Activated CD8-positive, alpha-beta T cell treated with anti-CD3 and anti-CD28 coated beads, Interleukin-2, amount 10 ng/mL, durations not matched to agents 7 days and 5 days (primary cell): ENCODE data around the gene AGBL4. TPM values are rescaled to one million over a fixed set of nuclear protein-coding genes. Genes with fewer than 3 reads are reported as not detected.

Experiments
- ATAC-seq: fragments of 150-1000 bp; cut with Tn5 transposase; one replicate; pipeline ENCODE4 v1.10.0; 2021; ENCODE audit warnings: moderate library complexity
- CTCF ChIA-PET: fragments of 350-600 bp; sonication (Branson Sonifier 250); formaldehyde crosslinking; loops from one replicate; lab custom pipeline; 2021; ENCODE audit warnings: antibody characterized with exemption; lab: Charles Lee
- POLR2A ChIA-PET: fragments of 350-600 bp; sonication (Branson Sonifier 250); formaldehyde crosslinking; loops from one replicate; lab custom pipeline; 2021; ENCODE audit warnings: antibody characterized with exemption; lab: Charles Lee
- DNase-seq: peaks from one replicate; pipeline ENCODE4 v3.0.0-alpha.2; 2020
- H3K27ac Mint-ChIP-seq: one replicate; pipeline ENCODE4 v1.8.0; 2021; ENCODE audit warnings: mild to moderate bottlenecking, mixed read lengths
- H3K27me3 Mint-ChIP-seq: one replicate; pipeline ENCODE4 v1.8.0; 2021; ENCODE audit warnings: low read depth, mixed read lengths
- H3K36me3 Mint-ChIP-seq: one replicate; pipeline ENCODE4 v1.8.0; 2021; ENCODE audit warnings: low read depth, mixed read lengths
- H3K4me1 Mint-ChIP-seq: one replicate; pipeline ENCODE4 v1.8.0; 2021; ENCODE audit warnings: low read depth, mixed read lengths
- H3K4me3 Mint-ChIP-seq: one replicate; pipeline ENCODE4 v1.8.0; 2021; ENCODE audit warnings: mild to moderate bottlenecking, mixed read lengths
- H3K9me3 Mint-ChIP-seq: one replicate; pipeline ENCODE4 v1.8.0; 2022; ENCODE audit warnings: mixed read lengths; ENCODE audit not compliant: insufficient read depth
- total RNA-seq, 2 experiments: library from RNA; stranded (reverse); gene quantifications; one replicate each; pipeline ENCODE4 v1.2.3, GENCODE V29; 2021

Gene AGBL4
- total RNA-seq, 2 experiments from 2014 or later: not detected

- Mint-ChIP-seq H3K4me1 (no peaks in the 10 kb centered on the region), H3K36me3 (no peaks in the 10 kb centered on the region), H3K4me3 (no peak overlapping the region), H3K27me3 (peaks cover 15% of the 10 kb centered on the region), H3K27ac (no peak overlapping the region), H3K9me3 (no peaks in the 10 kb centered on the region)
- CTCF ChIA-PET: no interaction called here
- DNase-seq: no peak
- no peak for ATAC-seq
- POLR2A ChIA-PET: no interaction called here
Measured at GRCh38 chr1:48561444-48561843, 1462.3 kb downstream of the AGBL4 start.

GRCh38 chr1:48560577-48560976 lies 1463.2 kb downstream of the AGBL4 start:
- Mint-ChIP-seq H3K27me3 (peaks cover 15% of the 10 kb centered on the region), H3K9me3 (no peaks in the 10 kb centered on the region), H3K4me3 (no peak overlapping the region), H3K27ac (no peak overlapping the region), H3K4me1 (no peaks in the 10 kb centered on the region), H3K36me3 (no peaks in the 10 kb centered on the region)
- ATAC-seq: no peak
- POLR2A ChIA-PET: no interaction called here
- CTCF ChIA-PET: no interaction called here
- DNase-seq: no peak

- no peak overlapping the region for H3K27ac Mint-ChIP-seq
- no peaks in the 10 kb centered on the region for H3K4me1 Mint-ChIP-seq
- H3K27me3 Mint-ChIP-seq: peaks cover 17% of the 10 kb centered on the region
- ATAC-seq: no peak
- ChIA-PET CTCF (no interaction called here), POLR2A (no interaction called here)
- H3K9me3 Mint-ChIP-seq: no peaks in the 10 kb centered on the region
- no peaks in the 10 kb centered on the region for H3K36me3 Mint-ChIP-seq
- no peak for DNase-seq
- H3K4me3 Mint-ChIP-seq: no peak overlapping the region
Measured at GRCh38 chr1:48560116-48560515, 1463.6 kb downstream of the AGBL4 start.

GRCh38 chr1:48558366-48558765 lies 1465.4 kb downstream of the AGBL4 start:
- Mint-ChIP-seq H3K27ac (no peak overlapping the region), H3K36me3 (no peaks in the 10 kb centered on the region), H3K27me3 (peaks cover 18% of the 10 kb centered on the region), H3K4me3 (no peak overlapping the region), H3K4me1 (no peaks in the 10 kb centered on the region), H3K9me3 (no peaks in the 10 kb centered on the region)
- no peak for ATAC-seq
- POLR2A ChIA-PET: no interaction called here
- no peak for DNase-seq
- CTCF ChIA-PET: no interaction called here

GRCh38 chr1:48556186-48556850 lies 1467.4 kb downstream of the AGBL4 start:
- ChIA-PET CTCF (interaction anchor here (0.7 kb wide), 1 partner anchor 19 kb away, joined by 3 read pairs; no protein-coding TSS in a partner anchor), POLR2A (no interaction called here)
- Mint-ChIP-seq H3K4me3 (no peak overlapping the region), H3K4me1 (no peaks in the 10 kb centered on the region), H3K9me3 (no peaks in the 10 kb centered on the region), H3K36me3 (no peaks in the 10 kb centered on the region), H3K27ac (no peak overlapping the region), H3K27me3 (peaks cover 13% of the 10 kb centered on the region)
- ATAC-seq: no peak
- DNase-seq: no peak

GRCh38 chr1:48555271-48555670 lies 1468.5 kb downstream of the AGBL4 start:
- ATAC-seq (no peak), DNase-seq (no peak)
- POLR2A ChIA-PET: no interaction called here
- Mint-ChIP-seq H3K27ac (no peak overlapping the region), H3K4me1 (no peaks in the 10 kb centered on the region), H3K4me3 (no peak overlapping the region), H3K27me3 (peaks cover 9% of the 10 kb centered on the region), H3K9me3 (no peaks in the 10 kb centered on the region), H3K36me3 (no peaks in the 10 kb centered on the region)
- CTCF ChIA-PET: interaction anchor here (0.7 kb wide), 2 partner anchors 18 to 119 kb away, joined by 3 read pairs; no protein-coding TSS in a partner anchor

GRCh38 chr1:48552903-48553606 lies 1470.7 kb downstream of the AGBL4 start:
- no peaks in the 10 kb centered on the region for H3K9me3 Mint-ChIP-seq
- no peak overlapping the region for H3K27ac Mint-ChIP-seq
- ChIA-PET POLR2A (no interaction called here), CTCF (interaction anchor here (1.1 kb wide), 1 partner anchor 124 kb away, joined by 4 read pairs; no protein-coding TSS in a partner anchor)
- DNase-seq (no peak), ATAC-seq (no peak)
- H3K4me1 Mint-ChIP-seq: no peaks in the 10 kb centered on the region
- no peak overlapping the region for H3K4me3 Mint-ChIP-seq
- H3K27me3 Mint-ChIP-seq: peaks cover 3% of the 10 kb centered on the region
- no peaks in the 10 kb centered on the region for H3K36me3 Mint-ChIP-seq

GRCh38 chr1:48552420-48552819 lies 1471.3 kb downstream of the AGBL4 start:
- DNase-seq (no peak), ATAC-seq (no peak)
- Mint-ChIP-seq H3K4me1 (no peaks in the 10 kb centered on the region), H3K4me3 (no peak overlapping the region), H3K27me3 (peaks cover 3% of the 10 kb centered on the region), H3K9me3 (no peaks in the 10 kb centered on the region), H3K36me3 (no peaks in the 10 kb centered on the region), H3K27ac (no peak overlapping the region)
- CTCF ChIA-PET: no interaction called here
- POLR2A ChIA-PET: no interaction called here

GRCh38 chr1:48548985-48549384 lies 1474.8 kb downstream of the AGBL4 start:
- Mint-ChIP-seq H3K4me1 (no peaks in the 10 kb centered on the region), H3K36me3 (no peaks in the 10 kb centered on the region), H3K4me3 (no peak overlapping the region), H3K27ac (no peak overlapping the region), H3K27me3 (peaks cover 4% of the 10 kb centered on the region), H3K9me3 (no peaks in the 10 kb centered on the region)
- ChIA-PET POLR2A (no interaction called here), CTCF (no interaction called here)
- DNase-seq: no peak
- ATAC-seq: no peak

GRCh38 chr1:48547561-48548220 lies 1476.1 kb downstream of the AGBL4 start:
- Mint-ChIP-seq H3K27ac (no peak overlapping the region), H3K36me3 (no peaks in the 10 kb centered on the region), H3K4me3 (no peak overlapping the region), H3K4me1 (no peaks in the 10 kb centered on the region), H3K27me3 (peaks cover 4% of the 10 kb centered on the region), H3K9me3 (no peaks in the 10 kb centered on the region)
- no peak for ATAC-seq
- CTCF ChIA-PET: interaction anchor here (0.9 kb wide), 1 partner anchor 17 kb away, joined by 3 read pairs; no protein-coding TSS in a partner anchor
- POLR2A ChIA-PET: no interaction called here
- no peak for DNase-seq

GRCh38 chr1:48543854-48544253 lies 1479.9 kb downstream of the AGBL4 start:
- POLR2A ChIA-PET: no interaction called here
- Mint-ChIP-seq H3K27me3 (peaks cover 4% of the 10 kb centered on the region), H3K4me1 (no peaks in the 10 kb centered on the region), H3K9me3 (no peaks in the 10 kb centered on the region), H3K36me3 (no peaks in the 10 kb centered on the region), H3K27ac (no peak overlapping the region), H3K4me3 (no peak overlapping the region)
- CTCF ChIA-PET: interaction anchor here (1.5 kb wide), 1 partner anchor 46 kb away, joined by 3 read pairs; no protein-coding TSS in a partner anchor
- no peak for ATAC-seq
- DNase-seq: no peak

- H3K27ac Mint-ChIP-seq: no peak overlapping the region
- CTCF ChIA-PET: no interaction called here
- H3K9me3 Mint-ChIP-seq: no peaks in the 10 kb centered on the region
- H3K36me3 Mint-ChIP-seq: no peaks in the 10 kb centered on the region
- no peak overlapping the region for H3K4me3 Mint-ChIP-seq
- DNase-seq: no peak
- POLR2A ChIA-PET: no interaction called here
- H3K27me3 Mint-ChIP-seq: no peaks in the 10 kb centered on the region
- ATAC-seq: no peak
- no peaks in the 10 kb centered on the region for H3K4me1 Mint-ChIP-seq
Measured at GRCh38 chr1:48540587-48540986, 1483.2 kb downstream of the AGBL4 start.
